NCI-H187 (cell line): Measurements from ENCODE around the gene RGS8.

ENCODE experiments used
- DNase-seq, 2 experiments: peaks; one replicate each; lab custom pipeline; 2025; lab: John Stamatoyannopoulos, UW

The RGS8 gene

GRCh38 chr1:182684116-182684828 is at the start of gene RGS8:
RGS8 (minus strand) TSS chr1:182684587; CDS start chr1:182669649, 14,938 bp downstream.
- peak in 1 of 2 experiments; percentile 34 for DNase-seq

GRCh38 chr1:182731852-182732575 is 47.6 kb upstream of the RGS8 start:
- DNase-seq, result no peak

GRCh38 chr1:182726912-182727311 is 42.5 kb upstream of the RGS8 start:
- no peak for DNase-seq

GRCh38 chr1:182725259-182726255 is 41.2 kb upstream of the RGS8 start:
- DNase-seq, result no peak

GRCh38 chr1:182724215-182724614 is 39.8 kb upstream of the RGS8 start:
- DNase-seq, result no peak

- DNase-seq, result no peak
These were observed 38.8 kb upstream of the RGS8 start for GRCh38 chr1:182723200-182723599.

- DNase-seq, result no peak
These were observed 37.1 kb upstream of the RGS8 start for GRCh38 chr1:182721525-182721924.

- DNase-seq, result no peak
These were observed 36.1 kb upstream of the RGS8 start for GRCh38 chr1:182720463-182720862.

- no peak for DNase-seq
These were observed 35.2 kb upstream of the RGS8 start for GRCh38 chr1:182719553-182719952.

GRCh38 chr1:182718311-182718710 is 33.9 kb upstream of the RGS8 start:
- no peak for DNase-seq

GRCh38 chr1:182716740-182717720 is 32.6 kb upstream of the RGS8 start:
- no peak for DNase-seq

GRCh38 chr1:182715531-182715930 is 31.1 kb upstream of the RGS8 start:
- DNase-seq, result no peak

- DNase-seq, result no peak
These were observed 30.2 kb upstream of the RGS8 start for GRCh38 chr1:182714546-182714945.

- DNase-seq, result no peak
These were observed 29.6 kb upstream of the RGS8 start for GRCh38 chr1:182713939-182714338.

- no peak for DNase-seq
These were observed 29.1 kb upstream of the RGS8 start for GRCh38 chr1:182713492-182713891.

GRCh38 chr1:182709855-182710254 is 25.5 kb upstream of the RGS8 start:
- no peak for DNase-seq

GRCh38 chr1:182709225-182709764 is 24.9 kb upstream of the RGS8 start:
- DNase-seq, result no peak

- DNase-seq, result no peak
These were observed 22.7 kb upstream of the RGS8 start for GRCh38 chr1:182707122-182707521.

GRCh38 chr1:182704677-182705076 is 20.3 kb upstream of the RGS8 start:
- DNase-seq, result no peak

- no peak for DNase-seq
These were observed 19.2 kb upstream of the RGS8 start for GRCh38 chr1:182703539-182703938.
